Measurements from ENCODE around the gene MLF2. TPM values are rescaled to one million over a fixed set of nuclear protein-coding genes. Genes with fewer than 3 reads are reported as not detected.

MLF2 gene
- total and polyA plus RNA-seq, 9 of the 15 experiments (the other 6 are each of a cell fraction or from before 2014, with no cell fraction given): 11.4 to 190 (median 139) TPM

GRCh38 chr12:6736754-6737153, 16.2 kb downstream of the MLF2 start:
- ChIA-PET CTCF (ENCODE audit: low intra/inter-chr PET ratio) (interaction anchor here (0.7 kb wide), 1 partner anchor 89 kb away, joined by 5 read pairs; no protein-coding TSS in a partner anchor), POLR2A (interaction anchor here (0.8 to 1.4 kb wide), 2 partner anchors 13 to 29 kb away, joined by 3 to 5 read pairs; partner anchors contain the start of genes COPS7A and PTMS)
- no peaks in the 10 kb centered on the region for H3K9me1 ChIP-seq (ENCODE audit: control insufficient read depth, insufficient read depth, low read length)
- H3K4me3 ChIP-seq: no peak overlapping the region
- no peaks in the 10 kb centered on the region for H4K20me1 ChIP-seq (replicated peaks; ENCODE audit: control insufficient read depth, insufficient read depth, low read length)
- H3K4me1 ChIP-seq (replicated peaks in 1 of 2; ENCODE audit: control insufficient read depth in 2 of 2, insufficient read depth in 2 of 2, low read length in 2 of 2): peaks cover 0 to 2% of the 10 kb centered on the region in 2 experiments; a peak in 2 of 5 replicates
- no peak overlapping the region for H3K9ac ChIP-seq (ENCODE audit: insufficient read depth in 1 of 2, low read depth in 2 of 2, low read length in 2 of 2)
- no peaks in the 10 kb centered on the region for H3K27me3 ChIP-seq (ENCODE audit: control insufficient read depth in 2 of 2, insufficient read depth in 2 of 2, low read length in 2 of 2)
- H3K4me2 ChIP-seq (ENCODE audit: insufficient read depth, low read length): no peak overlapping the region
- BruUV-seq (replicated peaks): no TSS peak
- ATAC-seq (no peak), FAIRE-seq (no peak), DNase-seq (ENCODE audit: extremely low read depth in 1 of 4, low spot score in 3 of 4) (no peak)
- no peaks in the 10 kb centered on the region for H3K36me3 ChIP-seq (ENCODE audit: control insufficient read depth, insufficient read depth, low read length)
- no peak overlapping the region for H2AFZ ChIP-seq (ENCODE audit: low read depth, low read length)
- no peak overlapping the region for H3K27ac ChIP-seq (ENCODE audit: extremely low read depth, low read depth, low read length)
- no peak for TF ChIP-seq GATAD2B (IDR thresholded peaks at IDR 0.05; ENCODE audit: borderline replicate concordance)
- TF ChIP-seq TRIM24 (IDR thresholded peaks at IDR 0.05): peak; percentile 31 to 51; a peak in 1 of 4 replicates
- TF ChIP-seq CBX3 (IDR thresholded peaks at IDR 0.05; ENCODE audit: borderline replicate concordance in 1 of 2, low read length in 2 of 2): peak in 1 of 2 experiments; percentile 90; a peak in 2 of 3 replicates
- peak; percentile 38 for TF ChIP-seq ZNF280A (IDR thresholded peaks at IDR 0.05; ENCODE audit: low read depth, partially characterized antibody)
- no peak for TF ChIP-seq EZH2 (IDR thresholded peaks at IDR 0.05; ENCODE audit: borderline replicate concordance, low read depth, low read length)
- 81% methylated on average over 4 of the region's 5 CpGs for WGBS (ENCODE audit: insufficient coverage, low coverage, missing lambda C conversion rate)
- H3K79me2 ChIP-seq (ENCODE audit: control insufficient read depth, insufficient read depth, low read length): no peaks in the 10 kb centered on the region
- intact Hi-C loops (cut with micrococcal nuclease): no loop called here
- in situ Hi-C loops (cut with MboI): no loop called here
- H3K9me3 ChIP-seq (replicated peaks; ENCODE audit: control insufficient read depth, insufficient read depth, low read depth, low read length): no peaks in the 10 kb centered on the region; the same call in 1 of the 2 replicates

All from K562 (cell line).